Vagina (tissue), 2 donors: Measurements from ENCODE around the gene ALS2CL. TPM values are rescaled to one million over a fixed set of nuclear protein-coding genes. Genes with fewer than 3 reads are reported as not detected.

Experiments
- DNase-seq, 2 donors: peaks; one replicate each; pipeline ENCODE4 v3.0.0-alpha.2; 2017; ENCODE audit errors: extremely low spot score in 2 of 2
- H3K27ac ChIP-seq: fragments of 200-600 bp; sonication (generic); one replicate; pipeline ENCODE4 v1.5.1; 2019
- H3K27me3 ChIP-seq: fragments of 200-600 bp; sonication (generic); one replicate; pipeline ENCODE4 v1.5.1; 2019
- H3K36me3 ChIP-seq, 2 donors: fragments of 200-600 bp; sonication (generic); one replicate each; pipeline ENCODE4 v1.5.1; 2017 to 2019
- H3K4me1 ChIP-seq: fragments of 200-600 bp; sonication (generic); one replicate; pipeline ENCODE4 v1.5.1; 2019
- H3K4me3 ChIP-seq, 2 donors: fragments of 200-600 bp; sonication (generic); 1 replicate in 1 of 2; 2 replicates in 1 of 2; pipeline ENCODE4 v1.5.1; 2016 to 2019
- H3K9me3 ChIP-seq: fragments of 200-600 bp; sonication (generic); one replicate; pipeline ENCODE4 v1.5.1; 2019
- POLR2A ChIP-seq, 2 donors: fragments of 450-650 bp; IDR thresholded peaks; one replicate each; pipeline ENCODE4 v1.6.1; 2017; ENCODE audit warnings: antibody characterized with exemption in 2 of 2, mild to moderate bottlenecking in 2 of 2, moderate library complexity in 2 of 2
- POLR2AphosphoS5 ChIP-seq, 2 donors: sonication (generic); formaldehyde crosslinking; IDR thresholded peaks; one replicate each; pipeline ENCODE4 v1.9.0; 2017; ENCODE audit warnings: antibody characterized with exemption in 2 of 2, mild to moderate bottlenecking in 2 of 2, low read depth in 1 of 2; ENCODE audit not compliant: insufficient read depth in 1 of 2
- intact Hi-C: fragments of 100-400 bp; cut with DNase I; formaldehyde crosslinking; loops from one replicate; pipeline ENCODE4 v1.15.1; 2023
- total RNA-seq: library from RNA; depleted of rRNA; stranded (reverse); fragments of >200 nt; gene quantifications from one replicate; pipeline ENCODE4 v1.2.3, GENCODE V29; 2016
- TF ChIP-seq, protein P1 (sequence below), 3 experiments: fragments of 450-650 bp in 2 of 3; fragments of 200-600 bp in 1 of 3; sonication (generic) in 1 of 3; IDR thresholded peaks; one replicate each; pipeline ENCODE4 v1.5.1; 2017 to 2019; ENCODE audit warnings: antibody characterized with exemption in 3 of 3, mild to moderate bottlenecking in 2 of 3, moderate library complexity in 2 of 3

The ALS2CL gene
- total RNA-seq, 1 donor from 2014 or later, result 134 TPM

DNA sequence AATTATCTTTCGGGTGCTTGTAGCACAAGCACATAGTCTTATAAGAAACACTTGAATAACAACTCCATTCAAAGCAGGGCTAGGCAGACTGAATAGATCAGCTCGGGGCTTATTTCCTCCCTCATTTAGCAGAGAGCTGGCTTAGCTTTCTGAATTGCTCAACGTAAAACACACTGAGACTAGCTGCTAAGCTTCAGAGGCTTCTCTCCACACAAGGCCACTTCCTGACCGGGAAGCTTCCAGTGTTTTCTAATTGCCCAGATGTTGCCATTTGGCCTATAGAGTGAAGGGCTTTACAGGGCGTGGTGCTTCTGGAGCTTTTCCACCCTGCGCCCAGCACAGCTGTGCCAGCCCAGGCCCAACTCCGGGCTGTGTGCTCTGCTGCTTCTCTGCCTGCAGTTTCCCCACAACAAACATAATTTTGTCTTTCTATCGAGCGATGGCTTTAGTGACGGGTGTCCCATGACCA, 64.5 kb downstream of the ALS2CL start:
- H3K36me3 ChIP-seq, result no peaks in the 10 kb centered on the region
- peak overlapping the region in 1 of 2 donors; percentile 32 for H3K4me3 ChIP-seq
- no peak for DNase-seq
- no peak for TF ChIP-seq POLR2A (IDR thresholded peaks at IDR 0.05)
- TF ChIP-seq POLR2AphosphoS5 (IDR thresholded peaks at IDR 0.05; ENCODE audit: insufficient read depth in 1 of 2, low read depth in 1 of 2), result peak in 1 of 2 donors; percentile 32
- peaks cover 32% of the 10 kb centered on the region for H3K4me1 ChIP-seq
- H3K27ac ChIP-seq, result peak overlapping the region; percentile 86
- H3K9me3 ChIP-seq, result no peaks in the 10 kb centered on the region
- intact Hi-C loops, result loop anchor here (5.0 kb wide), 1 partner anchor 132 kb away; the partner anchor contains the start of gene RTP3
- H3K27me3 ChIP-seq, result no peaks in the 10 kb centered on the region

DNA sequence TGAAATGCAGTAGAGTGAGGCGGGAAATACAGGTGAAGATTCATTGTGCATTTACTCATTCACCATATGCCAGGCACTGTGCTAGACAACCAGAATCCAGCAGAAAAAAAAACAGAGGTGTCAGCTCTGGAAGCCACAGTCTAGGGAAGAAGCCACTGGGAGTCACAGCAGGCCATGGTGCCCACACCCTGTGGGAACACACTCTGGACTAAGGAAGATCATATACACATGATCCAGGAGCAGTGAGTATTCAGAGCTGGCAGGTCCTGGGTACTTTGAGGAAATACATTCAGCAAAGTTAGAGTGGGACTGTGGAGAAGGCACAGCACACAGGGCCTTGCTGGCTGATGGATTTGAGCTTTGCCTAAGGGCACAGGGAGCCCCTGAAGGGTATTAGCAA, 66.4 kb downstream of the ALS2CL start:
- Histone ChIP-seq H3K9me3 (no peaks in the 10 kb centered on the region), H3K27me3 (no peaks in the 10 kb centered on the region), H3K36me3 (no peaks in the 10 kb centered on the region), H3K4me3 (no peak overlapping the region), H3K4me1 (peaks cover 32% of the 10 kb centered on the region), H3K27ac (peak overlapping the region; percentile 86)
- TF ChIP-seq POLR2A (IDR thresholded peaks at IDR 0.05) (no peak), POLR2AphosphoS5 (IDR thresholded peaks at IDR 0.05; ENCODE audit: insufficient read depth in 1 of 2, low read depth in 1 of 2) (no peak)
- TF ChIP-seq, protein P1, sequence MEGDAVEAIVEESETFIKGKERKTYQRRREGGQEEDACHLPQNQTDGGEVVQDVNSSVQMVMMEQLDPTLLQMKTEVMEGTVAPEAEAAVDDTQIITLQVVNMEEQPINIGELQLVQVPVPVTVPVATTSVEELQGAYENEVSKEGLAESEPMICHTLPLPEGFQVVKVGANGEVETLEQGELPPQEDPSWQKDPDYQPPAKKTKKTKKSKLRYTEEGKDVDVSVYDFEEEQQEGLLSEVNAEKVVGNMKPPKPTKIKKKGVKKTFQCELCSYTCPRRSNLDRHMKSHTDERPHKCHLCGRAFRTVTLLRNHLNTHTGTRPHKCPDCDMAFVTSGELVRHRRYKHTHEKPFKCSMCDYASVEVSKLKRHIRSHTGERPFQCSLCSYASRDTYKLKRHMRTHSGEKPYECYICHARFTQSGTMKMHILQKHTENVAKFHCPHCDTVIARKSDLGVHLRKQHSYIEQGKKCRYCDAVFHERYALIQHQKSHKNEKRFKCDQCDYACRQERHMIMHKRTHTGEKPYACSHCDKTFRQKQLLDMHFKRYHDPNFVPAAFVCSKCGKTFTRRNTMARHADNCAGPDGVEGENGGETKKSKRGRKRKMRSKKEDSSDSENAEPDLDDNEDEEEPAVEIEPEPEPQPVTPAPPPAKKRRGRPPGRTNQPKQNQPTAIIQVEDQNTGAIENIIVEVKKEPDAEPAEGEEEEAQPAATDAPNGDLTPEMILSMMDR (IDR thresholded peaks at IDR 0.05), result no peak
- intact Hi-C loops, result loop anchor here (5.0 kb wide), 1 partner anchor 130 kb away; the partner anchor contains the start of gene RTP3
- no peak for DNase-seq

GRCh38 chr3:46626039-46626438, 67.4 kb downstream of the ALS2CL start:
- no peaks in the 10 kb centered on the region for H3K27me3 ChIP-seq
- intact Hi-C loops, result loop anchor here (5.0 kb wide), 1 partner anchor 129 kb away; the partner anchor contains the start of gene RTP3
- H3K9me3 ChIP-seq, result no peaks in the 10 kb centered on the region
- H3K4me1 ChIP-seq, result peaks cover 32% of the 10 kb centered on the region
- H3K4me3 ChIP-seq, result no peak overlapping the region
- no peak for TF ChIP-seq POLR2AphosphoS5 (IDR thresholded peaks at IDR 0.05; ENCODE audit: insufficient read depth in 1 of 2, low read depth in 1 of 2)
- no peak overlapping the region for H3K27ac ChIP-seq
- no peak for DNase-seq
- H3K36me3 ChIP-seq, result no peaks in the 10 kb centered on the region

GRCh38 chr3:46624975-46625490, 68.4 kb downstream of the ALS2CL start:
- intact Hi-C loops, result loop anchor here (5.0 kb wide), 1 partner anchor 128 kb away; the partner anchor contains the start of gene RTP3
- no peak for DNase-seq
- H3K9me3 ChIP-seq, result no peaks in the 10 kb centered on the region

DNA sequence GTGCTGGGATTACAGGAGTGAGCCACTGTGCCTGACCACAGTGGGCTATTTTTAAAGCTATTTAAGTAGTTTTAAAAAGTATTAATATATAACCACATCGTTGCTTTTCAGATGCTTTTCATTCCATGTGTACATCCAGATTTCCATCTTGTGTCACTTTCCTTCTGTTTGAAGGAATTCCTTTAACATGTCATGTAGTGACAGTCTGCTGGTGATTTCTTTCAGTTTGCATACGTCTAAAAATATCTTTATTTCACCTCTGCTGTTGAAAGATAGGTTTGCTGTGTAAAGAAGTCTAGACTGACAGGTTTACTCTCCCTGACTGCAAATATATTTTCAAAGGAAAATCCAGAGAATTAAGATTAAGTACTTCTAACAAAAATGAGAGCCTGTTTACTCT, 68.9 kb downstream of the ALS2CL start:
- peaks cover 20% of the 10 kb centered on the region for H3K4me1 ChIP-seq
- H3K9me3 ChIP-seq, result no peaks in the 10 kb centered on the region
- no peak overlapping the region for H3K4me3 ChIP-seq
- TF ChIP-seq, protein P1 (IDR thresholded peaks at IDR 0.05), result no peak
- TF ChIP-seq POLR2A (IDR thresholded peaks at IDR 0.05), result no peak
- no peak for TF ChIP-seq POLR2AphosphoS5 (IDR thresholded peaks at IDR 0.05; ENCODE audit: insufficient read depth in 1 of 2, low read depth in 1 of 2)
- no peak for DNase-seq
- H3K27me3 ChIP-seq, result no peaks in the 10 kb centered on the region
- intact Hi-C loops, result no loop called here
- no peak overlapping the region for H3K27ac ChIP-seq
- no peaks in the 10 kb centered on the region for H3K36me3 ChIP-seq

More at GRCh38 chr3:46624975-46625490, 68.4 kb downstream of the ALS2CL start:
- H3K36me3 ChIP-seq, result no peaks in the 10 kb centered on the region
- peaks cover 25% of the 10 kb centered on the region for H3K4me1 ChIP-seq
- no peak overlapping the region for H3K27ac ChIP-seq
- TF ChIP-seq, protein P1 (IDR thresholded peaks at IDR 0.05), result no peak
- TF ChIP-seq POLR2AphosphoS5 (IDR thresholded peaks at IDR 0.05; ENCODE audit: insufficient read depth in 1 of 2, low read depth in 1 of 2) (no peak), POLR2A (IDR thresholded peaks at IDR 0.05) (no peak)
- H3K27me3 ChIP-seq, result no peaks in the 10 kb centered on the region
- no peak overlapping the region for H3K4me3 ChIP-seq
